ENCODE measurements around the gene WDR7.

WDR7 gene

DNA sequence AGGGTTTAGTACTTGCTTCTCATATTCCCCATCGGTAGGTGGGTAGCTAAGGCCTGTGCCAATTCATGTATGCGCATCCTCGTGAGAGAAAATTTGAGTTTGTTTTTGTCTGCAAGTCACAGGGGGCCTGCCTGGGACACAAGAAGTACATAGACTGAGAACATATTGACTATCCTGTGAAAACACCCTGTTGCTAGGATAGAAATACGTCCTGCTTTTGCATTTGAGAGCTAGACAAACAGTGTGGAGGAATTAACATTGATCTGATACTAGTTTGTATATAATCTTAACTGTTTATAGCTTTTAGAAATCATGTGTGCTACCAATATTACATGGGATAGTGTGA lies 10.9 kb downstream of the WDR7 start:
- H3K36me3 ChIP-seq (replicated peaks in 1 of 2; ENCODE audit: control insufficient read depth in 2 of 2, insufficient read depth in 2 of 2, low read length in 2 of 2) = no peaks in the 10 kb centered on the region
- no peak overlapping the region for H3K27ac ChIP-seq (replicated peaks; ENCODE audit: low read length)
- no peaks in the 10 kb centered on the region for H3K79me1 ChIP-seq (ENCODE audit: low read depth, low read length)
- H2BK5ac ChIP-seq (ENCODE audit: low read length) = no peak overlapping the region
- no peak overlapping the region for H3K4ac ChIP-seq (ENCODE audit: low read length)
- DNase-seq (ENCODE audit: low spot score) = no peak
- H2BK120ac ChIP-seq (ENCODE audit: low read depth, low read length) = no peak overlapping the region
- no peak overlapping the region for H3K14ac ChIP-seq (ENCODE audit: low read length)
- H2BK15ac ChIP-seq (ENCODE audit: low read length) = no peak overlapping the region
- no peak overlapping the region for H2AFZ ChIP-seq (ENCODE audit: low read length)
- H4K91ac ChIP-seq (ENCODE audit: low read depth, low read length, poor library complexity) = no peak overlapping the region
- H3K23ac ChIP-seq (ENCODE audit: low read depth, low read length, poor library complexity) = no peak overlapping the region
- no peaks in the 10 kb centered on the region for H3K27me3 ChIP-seq (ENCODE audit: control insufficient read depth in 3 of 3, insufficient read depth in 3 of 3, low read depth in 1 of 3, low read length in 3 of 3)
- no CpG with 5 or more reads among the region's 4 CpGs for WGBS, 2 donors (ENCODE audit: extremely low coverage in 2 of 2, insufficient read length in 2 of 2, insufficient replicate concordance in 1 of 2)
- H3K9me3 ChIP-seq (replicated peaks in 1 of 2; ENCODE audit: control insufficient read depth in 2 of 2, insufficient read depth in 1 of 2, low read depth in 1 of 2, low read length in 2 of 2) = no peaks in the 10 kb centered on the region
- no peak overlapping the region for H4K8ac ChIP-seq (ENCODE audit: low read depth, low read length)
- no peaks in the 10 kb centered on the region for H3K4me1 ChIP-seq (ENCODE audit: control insufficient read depth in 2 of 2, insufficient read depth in 1 of 2, low read depth in 1 of 2, low read length in 2 of 2)
- H3K18ac ChIP-seq (ENCODE audit: low read length) = no peak overlapping the region
- H2AK5ac ChIP-seq (ENCODE audit: low read depth, low read length) = no peak overlapping the region
- H3K4me2 ChIP-seq (ENCODE audit: insufficient read depth, low read length, poor library complexity, severe bottlenecking) = no peak overlapping the region
- H3K9ac ChIP-seq (ENCODE audit: low read depth, low read length, poor library complexity) = no peak overlapping the region
- no peak overlapping the region for H3K4me3 ChIP-seq (ENCODE audit: low read length in 2 of 2)
- H2BK12ac ChIP-seq (ENCODE audit: low read length) = no peak overlapping the region

DNA sequence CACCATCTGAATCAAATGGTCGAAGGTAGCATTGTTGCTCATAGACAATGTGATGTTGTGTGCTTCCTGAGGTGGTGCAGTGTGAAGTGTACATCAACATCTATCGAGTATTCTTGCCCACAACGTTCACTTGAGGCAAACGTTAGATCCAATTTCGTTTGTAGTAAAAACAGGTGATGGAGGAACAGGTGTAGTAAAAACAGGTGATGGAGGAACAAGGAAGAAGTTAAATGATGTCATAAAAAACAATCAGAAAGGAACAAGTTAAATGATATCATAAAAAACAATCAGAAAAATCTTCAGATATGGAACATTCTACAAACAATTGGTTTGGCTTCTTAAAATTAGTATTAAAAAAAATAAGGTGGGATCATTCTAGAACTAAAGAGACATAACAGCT lies 11.3 kb downstream of the WDR7 start:
- Histone ChIP-seq H3K9ac (ENCODE audit: low read depth, low read length, poor library complexity) (no peak overlapping the region), H2AK5ac (ENCODE audit: low read depth, low read length) (no peak overlapping the region), H3K36me3 (replicated peaks in 1 of 2; ENCODE audit: control insufficient read depth in 2 of 2, insufficient read depth in 2 of 2, low read length in 2 of 2) (no peaks in the 10 kb centered on the region), H3K4me1 (ENCODE audit: control insufficient read depth in 2 of 2, insufficient read depth in 1 of 2, low read depth in 1 of 2, low read length in 2 of 2) (no peaks in the 10 kb centered on the region), H3K4me2 (ENCODE audit: insufficient read depth, low read length, poor library complexity, severe bottlenecking) (no peak overlapping the region), H3K27ac (replicated peaks; ENCODE audit: low read length) (no peak overlapping the region), H2BK120ac (ENCODE audit: low read depth, low read length) (no peak overlapping the region), H3K27me3 (ENCODE audit: control insufficient read depth in 3 of 3, insufficient read depth in 3 of 3, low read depth in 1 of 3, low read length in 3 of 3) (no peaks in the 10 kb centered on the region), H2BK12ac (ENCODE audit: low read length) (no peak overlapping the region), H4K91ac (ENCODE audit: low read depth, low read length, poor library complexity) (no peak overlapping the region), H2AFZ (ENCODE audit: low read length) (no peak overlapping the region), H3K4me3 (ENCODE audit: low read length in 2 of 2) (no peak overlapping the region), H3K79me1 (ENCODE audit: low read depth, low read length) (no peaks in the 10 kb centered on the region), H2BK5ac (ENCODE audit: low read length) (no peak overlapping the region), H3K9me3 (replicated peaks in 1 of 2; ENCODE audit: control insufficient read depth in 2 of 2, insufficient read depth in 1 of 2, low read depth in 1 of 2, low read length in 2 of 2) (no peaks in the 10 kb centered on the region), H4K8ac (ENCODE audit: low read depth, low read length) (no peak overlapping the region), H3K4ac (ENCODE audit: low read length) (no peak overlapping the region), H2BK15ac (ENCODE audit: low read length) (no peak overlapping the region), H3K23ac (ENCODE audit: low read depth, low read length, poor library complexity) (no peak overlapping the region), H3K18ac (ENCODE audit: low read length) (no peak overlapping the region), H3K14ac (ENCODE audit: low read length) (no peak overlapping the region)
- no CpG with 5 or more reads among the region's 5 CpGs for WGBS, 2 donors (ENCODE audit: extremely low coverage in 2 of 2, insufficient read length in 2 of 2, insufficient replicate concordance in 1 of 2)
- DNase-seq (ENCODE audit: low spot score) = no peak

GRCh38 chr18:56662902-56663301 lies 11.7 kb downstream of the WDR7 start:
- Histone ChIP-seq H3K27me3 (ENCODE audit: control insufficient read depth in 3 of 3, insufficient read depth in 3 of 3, low read depth in 1 of 3, low read length in 3 of 3) (no peaks in the 10 kb centered on the region), H2BK5ac (ENCODE audit: low read length) (no peak overlapping the region), H3K4me2 (ENCODE audit: insufficient read depth, low read length, poor library complexity, severe bottlenecking) (no peak overlapping the region), H3K79me1 (ENCODE audit: low read depth, low read length) (no peaks in the 10 kb centered on the region), H2BK15ac (ENCODE audit: low read length) (no peak overlapping the region), H3K14ac (ENCODE audit: low read length) (no peak overlapping the region), H3K23ac (ENCODE audit: low read depth, low read length, poor library complexity) (no peak overlapping the region), H2AFZ (ENCODE audit: low read length) (no peak overlapping the region), H3K18ac (ENCODE audit: low read length) (no peak overlapping the region), H3K9me3 (replicated peaks in 1 of 2; ENCODE audit: control insufficient read depth in 2 of 2, insufficient read depth in 1 of 2, low read depth in 1 of 2, low read length in 2 of 2) (no peaks in the 10 kb centered on the region), H3K27ac (replicated peaks; ENCODE audit: low read length) (no peak overlapping the region), H2BK120ac (ENCODE audit: low read depth, low read length) (no peak overlapping the region), H4K91ac (ENCODE audit: low read depth, low read length, poor library complexity) (no peak overlapping the region), H3K4me3 (ENCODE audit: low read length in 2 of 2) (no peak overlapping the region), H2AK5ac (ENCODE audit: low read depth, low read length) (no peak overlapping the region), H3K36me3 (replicated peaks in 1 of 2; ENCODE audit: control insufficient read depth in 2 of 2, insufficient read depth in 2 of 2, low read length in 2 of 2) (no peaks in the 10 kb centered on the region), H3K4ac (ENCODE audit: low read length) (no peak overlapping the region), H3K9ac (ENCODE audit: low read depth, low read length, poor library complexity) (no peak overlapping the region), H2BK12ac (ENCODE audit: low read length) (no peak overlapping the region), H4K8ac (ENCODE audit: low read depth, low read length) (no peak overlapping the region), H3K4me1 (ENCODE audit: control insufficient read depth in 2 of 2, insufficient read depth in 1 of 2, low read depth in 1 of 2, low read length in 2 of 2) (no peaks in the 10 kb centered on the region)
- DNase-seq (ENCODE audit: low spot score) = no peak
- no CpG with 5 or more reads among the region's 2 CpGs for WGBS, 2 donors (ENCODE audit: extremely low coverage in 2 of 2, insufficient read length in 2 of 2, insufficient replicate concordance in 1 of 2)

DNA sequence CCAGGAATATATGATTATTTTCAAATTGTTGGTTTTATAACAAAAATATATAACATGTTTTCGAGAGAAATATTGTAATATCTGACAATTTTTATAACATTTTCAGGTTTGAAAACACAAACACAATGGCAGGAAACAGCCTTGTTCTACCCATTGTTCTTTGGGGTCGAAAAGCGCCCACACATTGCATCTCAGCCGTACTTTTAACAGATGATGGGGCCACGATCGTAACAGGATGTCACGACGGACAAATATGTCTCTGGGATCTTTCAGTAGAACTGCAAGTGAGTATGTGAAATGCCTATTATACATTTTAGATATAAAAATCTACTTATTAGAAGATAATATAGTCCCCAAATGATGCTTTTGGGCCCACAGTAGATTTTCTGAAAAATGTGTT lies 21.2 kb downstream of the WDR7 start:
- no peak overlapping the region for H3K23ac ChIP-seq (ENCODE audit: low read depth, low read length, poor library complexity)
- no peak overlapping the region for H3K9ac ChIP-seq (ENCODE audit: low read depth, low read length, poor library complexity)
- no peak for DNase-seq (ENCODE audit: low spot score)
- H3K4me3 ChIP-seq (ENCODE audit: low read length in 2 of 2) = no peak overlapping the region
- H3K4ac ChIP-seq (ENCODE audit: low read length) = no peak overlapping the region
- no peaks in the 10 kb centered on the region for H3K27me3 ChIP-seq (ENCODE audit: control insufficient read depth in 3 of 3, insufficient read depth in 3 of 3, low read depth in 1 of 3, low read length in 3 of 3)
- H2AFZ ChIP-seq (ENCODE audit: low read length) = no peak overlapping the region
- no peaks in the 10 kb centered on the region for H3K9me3 ChIP-seq (replicated peaks in 1 of 2; ENCODE audit: control insufficient read depth in 2 of 2, insufficient read depth in 1 of 2, low read depth in 1 of 2, low read length in 2 of 2)
- H2BK15ac ChIP-seq (ENCODE audit: low read length) = no peak overlapping the region
- no peak overlapping the region for H2AK5ac ChIP-seq (ENCODE audit: low read depth, low read length)
- no CpG with 5 or more reads among the region's 8 CpGs for WGBS, 2 donors (ENCODE audit: extremely low coverage in 2 of 2, insufficient read length in 2 of 2, insufficient replicate concordance in 1 of 2)
- H2BK5ac ChIP-seq (ENCODE audit: low read length) = no peak overlapping the region
- H3K4me1 ChIP-seq (ENCODE audit: control insufficient read depth in 2 of 2, insufficient read depth in 1 of 2, low read depth in 1 of 2, low read length in 2 of 2) = peaks cover 0 to 5% of the 10 kb centered on the region in 2 donors
- no peak overlapping the region for H4K91ac ChIP-seq (ENCODE audit: low read depth, low read length, poor library complexity)
- H3K27ac ChIP-seq (replicated peaks; ENCODE audit: low read length) = no peak overlapping the region
- H3K14ac ChIP-seq (ENCODE audit: low read length) = no peak overlapping the region
- no peak overlapping the region for H2BK12ac ChIP-seq (ENCODE audit: low read length)
- H3K79me1 ChIP-seq (ENCODE audit: low read depth, low read length) = no peaks in the 10 kb centered on the region
- no peak overlapping the region for H3K4me2 ChIP-seq (ENCODE audit: insufficient read depth, low read length, poor library complexity, severe bottlenecking)
- no peak overlapping the region for H2BK120ac ChIP-seq (ENCODE audit: low read depth, low read length)
- H4K8ac ChIP-seq (ENCODE audit: low read depth, low read length) = no peak overlapping the region
- H3K18ac ChIP-seq (ENCODE audit: low read length) = no peak overlapping the region
- H3K36me3 ChIP-seq (replicated peaks in 1 of 2; ENCODE audit: control insufficient read depth in 2 of 2, insufficient read depth in 2 of 2, low read length in 2 of 2) = no peaks in the 10 kb centered on the region

Data from neuronal stem cell (in vitro differentiated cells).